Loucy (cell line): ENCODE measurements around the gene IGF1R.

ENCODE experiments used
- H2AFZ ChIP-seq: fragments of 200-600 bp; sonication (generic); 2 replicates; pipeline ENCODE4 v1.6.0; 2016; ENCODE audit warnings: antibody characterized with exemption, mild to moderate bottlenecking, low read length, moderate library complexity
- H3F3A ChIP-seq: fragments of 200-600 bp; 2 replicates; pipeline ENCODE4 v1.6.0; 2016; ENCODE audit warnings: antibody characterized with exemption, low read depth, mild to moderate bottlenecking
- H3K27me3 ChIP-seq: fragments of 200-600 bp; sonication (generic); 2 replicates; pipeline ENCODE4 v1.6.1; 2014; ENCODE audit warnings: low read length, mild to moderate bottlenecking; ENCODE audit not compliant: insufficient read depth, poor library complexity, severe bottlenecking
- H3K36me3 ChIP-seq: fragments of 200-600 bp; sonication (generic); 2 replicates; pipeline ENCODE4 v1.6.1; 2016; ENCODE audit warnings: low read length; ENCODE audit not compliant: insufficient read depth
- H3K4me1 ChIP-seq: fragments of 200-600 bp; sonication (generic); 2 replicates; pipeline ENCODE4 v1.5.1; 2014; ENCODE audit warnings: low read length, mild to moderate bottlenecking; ENCODE audit not compliant: insufficient read depth, poor library complexity, severe bottlenecking
- H3K4me2 ChIP-seq: fragments of 200-600 bp; sonication (generic); 2 replicates; pipeline ENCODE4 v1.6.0; 2014; ENCODE audit warnings: antibody characterized with exemption, low read length, low read depth, mild to moderate bottlenecking; ENCODE audit not compliant: poor library complexity, severe bottlenecking
- H3K4me3 ChIP-seq: fragments of 200-600 bp; sonication (generic); 2 replicates; pipeline ENCODE4 v1.5.1; 2014; ENCODE audit warnings: low read length, mild to moderate bottlenecking, mixed read lengths; ENCODE audit not compliant: poor library complexity, severe bottlenecking
- H3K79me2 ChIP-seq: fragments of 200-600 bp; sonication (generic); 2 replicates; pipeline ENCODE4 v1.6.1; 2014; ENCODE audit warnings: low read length; ENCODE audit not compliant: insufficient read depth
- H3K9ac ChIP-seq: fragments of 200-600 bp; sonication (generic); 2 replicates; pipeline ENCODE4 v1.6.0; 2014; ENCODE audit warnings: mild to moderate bottlenecking, low read depth, low read length, moderate library complexity; ENCODE audit not compliant: poor library complexity, severe bottlenecking
- H3K9me2 ChIP-seq: fragments of 200-600 bp; sonication (generic); replicated peaks from 2 replicates; pipeline ENCODE4 v1.6.1; 2016; ENCODE audit warnings: low read depth, low read length, mixed read lengths
- H3K9me3 ChIP-seq: fragments of 200-600 bp; sonication (generic); 2 replicates; pipeline ENCODE4 v1.6.1; 2014; ENCODE audit warnings: mild to moderate bottlenecking, antibody characterized with exemption, low read length, low read depth; ENCODE audit not compliant: insufficient read depth
- H4K20me1 ChIP-seq: fragments of 200-600 bp; sonication (generic); 2 replicates; pipeline ENCODE4 v1.6.0; 2014; ENCODE audit warnings: antibody characterized with exemption, low read length, mild to moderate bottlenecking; ENCODE audit not compliant: insufficient read depth, poor library complexity, severe bottlenecking
- EZH2phosphoT487 ChIP-seq: fragments of 200-600 bp; IDR thresholded peaks from 2 replicates; pipeline ENCODE4 v1.6.1; 2018; ENCODE audit warnings: antibody characterized with exemption, mild to moderate bottlenecking, moderate library complexity, borderline replicate concordance
- TF ChIP-seq, protein P1 (sequence below): fragments of 200-600 bp; sonication (generic); conservative IDR thresholded peaks from 2 replicates; pipeline ENCODE4 v1.5.1; 2014; ENCODE audit warnings: mild to moderate bottlenecking, antibody characterized with exemption, low read length

The IGF1R gene

DNA sequence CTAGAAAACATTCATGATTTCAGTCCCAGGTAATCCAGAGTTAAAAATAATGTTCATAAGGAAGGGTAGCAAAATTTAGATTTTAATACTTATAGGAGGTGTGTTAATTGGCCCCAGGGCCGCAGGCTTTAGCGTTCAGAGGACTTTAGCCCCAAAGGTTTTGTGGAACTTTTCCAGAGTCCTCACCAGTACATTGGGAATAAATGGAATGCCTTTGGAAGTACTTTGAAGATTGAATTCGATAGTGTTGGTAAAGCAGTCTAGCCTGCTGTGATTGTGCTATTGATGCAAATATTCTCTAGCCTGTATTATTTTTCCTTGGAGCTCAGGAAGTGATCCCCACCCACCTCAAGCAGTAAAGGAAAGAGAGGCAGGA is 137.1 kb downstream of the IGF1R start:
- Histone ChIP-seq H3K9me2 (no peaks in the 10 kb centered on the region), H3K4me1 (peaks cover 50% of the 10 kb centered on the region), H3F3A (no peaks in the 10 kb centered on the region), H4K20me1 (no peaks in the 10 kb centered on the region), H3K36me3 (no peaks in the 10 kb centered on the region), H3K9me3 (no peaks in the 10 kb centered on the region), H2AFZ (no peak overlapping the region), H3K4me3 (peak overlapping the region; percentile 26), H3K79me2 (peaks cover 81% of the 10 kb centered on the region), H3K27me3 (no peaks in the 10 kb centered on the region), H3K4me2 (peak overlapping the region; percentile 52), H3K9ac (peak overlapping the region; percentile 27)
- no peak for TF ChIP-seq EZH2phosphoT487
- TF ChIP-seq, protein P1, sequence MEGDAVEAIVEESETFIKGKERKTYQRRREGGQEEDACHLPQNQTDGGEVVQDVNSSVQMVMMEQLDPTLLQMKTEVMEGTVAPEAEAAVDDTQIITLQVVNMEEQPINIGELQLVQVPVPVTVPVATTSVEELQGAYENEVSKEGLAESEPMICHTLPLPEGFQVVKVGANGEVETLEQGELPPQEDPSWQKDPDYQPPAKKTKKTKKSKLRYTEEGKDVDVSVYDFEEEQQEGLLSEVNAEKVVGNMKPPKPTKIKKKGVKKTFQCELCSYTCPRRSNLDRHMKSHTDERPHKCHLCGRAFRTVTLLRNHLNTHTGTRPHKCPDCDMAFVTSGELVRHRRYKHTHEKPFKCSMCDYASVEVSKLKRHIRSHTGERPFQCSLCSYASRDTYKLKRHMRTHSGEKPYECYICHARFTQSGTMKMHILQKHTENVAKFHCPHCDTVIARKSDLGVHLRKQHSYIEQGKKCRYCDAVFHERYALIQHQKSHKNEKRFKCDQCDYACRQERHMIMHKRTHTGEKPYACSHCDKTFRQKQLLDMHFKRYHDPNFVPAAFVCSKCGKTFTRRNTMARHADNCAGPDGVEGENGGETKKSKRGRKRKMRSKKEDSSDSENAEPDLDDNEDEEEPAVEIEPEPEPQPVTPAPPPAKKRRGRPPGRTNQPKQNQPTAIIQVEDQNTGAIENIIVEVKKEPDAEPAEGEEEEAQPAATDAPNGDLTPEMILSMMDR: no peak

DNA sequence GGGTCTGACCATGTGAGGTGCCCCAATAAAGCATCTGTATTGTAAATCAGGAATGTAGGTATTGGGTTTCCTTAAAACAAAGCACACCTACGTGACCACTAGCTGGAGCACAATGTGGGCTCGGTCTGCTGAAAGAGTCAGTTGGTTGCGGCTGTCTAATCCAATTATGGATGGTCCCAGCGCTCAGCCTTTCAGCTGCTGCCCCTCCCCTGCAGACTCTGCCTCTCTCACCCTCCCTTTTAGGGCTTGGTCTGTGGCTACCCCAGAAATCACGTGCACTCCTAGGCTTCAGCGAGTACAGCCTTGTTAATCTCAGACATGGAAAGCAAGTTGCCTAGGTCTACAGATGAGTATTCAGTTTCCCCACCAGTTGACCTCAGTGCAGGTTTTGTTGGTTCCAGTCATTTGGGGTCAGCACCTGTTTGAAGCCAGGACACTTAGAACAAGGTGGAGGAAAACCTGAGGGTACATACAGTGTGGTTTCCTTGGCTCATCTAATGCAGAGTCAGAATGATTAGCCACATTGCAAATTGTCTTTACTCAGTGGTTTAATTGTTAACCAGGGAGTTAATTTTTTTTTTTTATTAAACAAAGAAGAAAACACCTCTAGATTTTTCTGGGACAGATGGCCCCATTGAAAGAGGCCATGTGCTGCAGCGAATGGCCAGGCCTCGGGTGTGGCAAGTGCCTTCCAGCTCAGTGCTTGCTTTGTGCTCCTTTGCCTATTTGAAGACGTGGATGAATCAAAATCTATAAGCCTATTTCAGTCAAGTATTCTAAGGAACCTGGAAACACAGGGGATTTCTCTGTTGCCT is 137.7 kb downstream of the IGF1R start:
- Histone ChIP-seq H3K4me3 (peak overlapping the region; percentile 26), H3K4me1 (peaks cover 53% of the 10 kb centered on the region), H3K9me2 (no peaks in the 10 kb centered on the region), H3K4me2 (peak overlapping the region; percentile 52), H3K9me3 (no peaks in the 10 kb centered on the region), H4K20me1 (no peaks in the 10 kb centered on the region), H2AFZ (no peak overlapping the region), H3F3A (no peaks in the 10 kb centered on the region), H3K36me3 (no peaks in the 10 kb centered on the region), H3K79me2 (peaks cover 82% of the 10 kb centered on the region), H3K27me3 (no peaks in the 10 kb centered on the region), H3K9ac (peak overlapping the region; percentile 16)
- TF ChIP-seq, protein P1: no peak
- TF ChIP-seq EZH2phosphoT487: no peak

DNA sequence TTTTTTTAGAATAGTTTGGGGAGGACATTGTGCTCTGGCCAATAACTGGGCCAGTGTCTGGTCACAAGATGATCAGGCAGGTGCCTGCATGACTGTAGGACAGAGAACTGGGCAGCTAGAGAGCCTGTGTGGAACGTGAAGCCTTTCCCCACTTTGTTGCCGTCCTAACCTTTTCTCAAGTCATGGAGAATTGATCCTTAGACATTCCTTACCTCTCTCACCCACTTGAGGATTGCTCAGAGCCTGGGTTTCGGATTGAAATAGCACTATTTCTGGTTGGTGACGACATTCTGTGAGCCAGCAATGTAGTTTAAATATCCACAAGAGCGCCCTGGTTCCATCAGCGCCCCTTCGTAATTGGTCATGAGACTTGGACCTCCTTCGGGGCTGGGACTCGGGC is 138.4 kb downstream of the IGF1R start:
- Histone ChIP-seq H3K79me2 (peaks cover 81% of the 10 kb centered on the region), H3K9ac (peak overlapping the region; percentile 16)

More for the DNA sequence above, 138.4 kb downstream of the IGF1R start:
- Histone ChIP-seq H4K20me1 (no peaks in the 10 kb centered on the region), H3F3A (no peaks in the 10 kb centered on the region), H3K4me1 (peaks cover 60% of the 10 kb centered on the region), H3K9me3 (no peaks in the 10 kb centered on the region), H3K4me3 (no peak overlapping the region), H2AFZ (no peak overlapping the region), H3K9me2 (no peaks in the 10 kb centered on the region), H3K36me3 (no peaks in the 10 kb centered on the region), H3K4me2 (peak overlapping the region; percentile 52), H3K27me3 (no peaks in the 10 kb centered on the region)
- no peak for TF ChIP-seq EZH2phosphoT487
- TF ChIP-seq, protein P1: no peak
